Stimulated activated CD8-positive, alpha-beta memory T cell treated with anti-CD3 and anti-CD28 coated beads, Interleukin-15, amount 100 ng/mL, for 24 hours (primary cell): ENCODE data around the gene IGSF22.

Experiments
- DNase-seq: peaks from one replicate; pipeline ENCODE4 v3.0.0-alpha.2; 2020; ENCODE audit warnings: low read depth

Gene IGSF22

GRCh38 chr11:18743900-18744514 lies 18.0 kb upstream of the IGSF22 start:
- no peak for DNase-seq

- no peak for DNase-seq
Measured at GRCh38 chr11:18743365-18743764, 17.4 kb upstream of the IGSF22 start.

- DNase-seq, result no peak
Measured at GRCh38 chr11:18741783-18742182, 15.8 kb upstream of the IGSF22 start.

- no peak for DNase-seq
Measured at GRCh38 chr11:18739685-18740084, 13.7 kb upstream of the IGSF22 start.

- no peak for DNase-seq
Measured at GRCh38 chr11:18737642-18738041, 11.7 kb upstream of the IGSF22 start.

- DNase-seq, result no peak
Measured at GRCh38 chr11:18736590-18737148, 10.7 kb upstream of the IGSF22 start.

GRCh38 chr11:18733202-18733601 lies 7.2 kb upstream of the IGSF22 start:
- DNase-seq, result no peak

- DNase-seq, result peak; percentile 49
Measured at GRCh38 chr11:18731949-18732821, 6.2 kb upstream of the IGSF22 start.

GRCh38 chr11:18731441-18731840 lies 5.5 kb upstream of the IGSF22 start:
- no peak for DNase-seq

- no peak for DNase-seq
Measured at GRCh38 chr11:18730020-18730419, 4.0 kb upstream of the IGSF22 start.

GRCh38 chr11:18729426-18729825 lies 3.4 kb upstream of the IGSF22 start:
- DNase-seq, result no peak

GRCh38 chr11:18728658-18729057 lies 2.7 kb upstream of the IGSF22 start:
- no peak for DNase-seq

- no peak for DNase-seq
Measured at GRCh38 chr11:18727479-18728236, 1.7 kb upstream of the IGSF22 start.

- no peak for DNase-seq
Measured at GRCh38 chr11:18723991-18724390, 2.0 kb downstream of the IGSF22 start.

GRCh38 chr11:18722293-18722637 lies 3.7 kb downstream of the IGSF22 start:
- DNase-seq, result no peak

- no peak for DNase-seq
Measured at GRCh38 chr11:18721561-18722292, 4.3 kb downstream of the IGSF22 start.

- peak; percentile 52 for DNase-seq
Measured at GRCh38 chr11:18720808-18721560, 5.0 kb downstream of the IGSF22 start.

- DNase-seq, result no peak
Measured at GRCh38 chr11:18720091-18720807, 5.7 kb downstream of the IGSF22 start.

- DNase-seq, result no peak
Measured at GRCh38 chr11:18715476-18715875, 10.5 kb downstream of the IGSF22 start.

GRCh38 chr11:18714443-18714780 lies 11.6 kb downstream of the IGSF22 start:
- no peak for DNase-seq
